Activated naive CD8-positive, alpha-beta T cell treated with anti-CD3 and anti-CD28 coated beads for 36 hours (primary cell): ENCODE measurements around the gene OR8D4. TPM values are rescaled to one million over a fixed set of nuclear protein-coding genes. Genes with fewer than 3 reads are reported as not detected.
"Not testable (repeated sequence)": the region's sequence is repeated elsewhere in the genome, so short reads cannot be mapped to it uniquely, and the experiment has no call there.

Source experiments
- DNase-seq: peaks from one replicate; pipeline ENCODE4 v3.0.0; 2021
- H3K27ac Mint-ChIP-seq: one replicate; pipeline ENCODE4 v1.8.0; 2022; ENCODE audit warnings: mild to moderate bottlenecking, moderate library complexity, mixed read lengths
- H3K27me3 Mint-ChIP-seq: one replicate; pipeline ENCODE4 v1.8.0; 2022; ENCODE audit warnings: mild to moderate bottlenecking, mixed read lengths
- H3K36me3 Mint-ChIP-seq: one replicate; pipeline ENCODE4 v1.8.0; 2021; ENCODE audit warnings: mild to moderate bottlenecking, mixed read lengths
- H3K4me1 Mint-ChIP-seq: one replicate; pipeline ENCODE4 v1.8.0; 2021; ENCODE audit warnings: mixed read lengths
- H3K4me3 Mint-ChIP-seq: one replicate; pipeline ENCODE4 v1.8.0; 2022; ENCODE audit warnings: mild to moderate bottlenecking, moderate library complexity, mixed read lengths
- H3K9me3 Mint-ChIP-seq: one replicate; pipeline ENCODE4 v1.8.0; 2022; ENCODE audit warnings: mixed read lengths
- total RNA-seq, 2 experiments: library from RNA; stranded (reverse); gene quantifications; one replicate each; pipeline ENCODE4 v1.2.3, GENCODE V29; 2021

The OR8D4 gene
- total RNA-seq = not detected

DNA sequence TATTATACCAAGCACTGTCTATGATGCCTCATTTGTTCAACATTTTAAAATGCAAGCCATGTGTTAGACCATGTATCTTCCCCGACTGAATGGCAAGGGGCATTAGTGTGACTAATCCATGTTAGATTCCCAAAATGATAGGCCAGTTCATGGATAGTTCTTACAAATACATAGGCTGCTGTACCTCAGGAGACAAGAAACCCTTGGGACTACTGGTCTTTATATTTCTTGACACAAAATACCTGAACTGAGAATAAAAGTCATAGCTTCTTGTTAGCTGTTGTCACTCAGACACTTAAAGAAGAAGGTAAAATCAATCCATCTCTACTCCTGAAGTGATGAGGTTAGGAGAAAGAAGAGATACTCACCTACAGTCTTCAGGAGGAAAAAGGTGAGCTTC is at the start of gene OR8D4:
OR8D4 (plus strand) TSS at position 301 of the 400 bp plus-strand sequence. CDS start 4,265 bp downstream, outside the sequence.
- H3K36me3 Mint-ChIP-seq = no peaks in the 10 kb centered on the region
- no peaks in the 10 kb centered on the region for H3K9me3 Mint-ChIP-seq

GRCh38 chr11:123852321-123852720 is 49.6 kb upstream of the OR8D4 start:
- peaks cover 10% of the 10 kb centered on the region for H3K9me3 Mint-ChIP-seq
- no peak overlapping the region for H3K27ac Mint-ChIP-seq
- H3K36me3 Mint-ChIP-seq = no peaks in the 10 kb centered on the region
- H3K27me3 Mint-ChIP-seq = peaks cover 22% of the 10 kb centered on the region
- no peak for DNase-seq
- H3K4me1 Mint-ChIP-seq = no peaks in the 10 kb centered on the region
- no peak overlapping the region for H3K4me3 Mint-ChIP-seq

More for the DNA sequence above, at the start of gene OR8D4:
- H3K27me3 Mint-ChIP-seq = no peaks in the 10 kb centered on the region
- no peak within 1 kb of the TSS for H3K27ac Mint-ChIP-seq
- no peak within 1 kb of the TSS for H3K4me3 Mint-ChIP-seq
- H3K4me1 Mint-ChIP-seq = no peaks in the 10 kb centered on the region
- no peak for DNase-seq

- Mint-ChIP-seq H3K36me3 (no peaks in the 10 kb centered on the region), H3K27ac (no peak overlapping the region), H3K27me3 (peaks cover 22% of the 10 kb centered on the region), H3K9me3 (peaks cover 12% of the 10 kb centered on the region), H3K4me3 (no peak overlapping the region), H3K4me1 (no peaks in the 10 kb centered on the region)
- DNase-seq = no peak
Measured at GRCh38 chr11:123853038-123853437, 48.9 kb upstream of the OR8D4 start.

DNA sequence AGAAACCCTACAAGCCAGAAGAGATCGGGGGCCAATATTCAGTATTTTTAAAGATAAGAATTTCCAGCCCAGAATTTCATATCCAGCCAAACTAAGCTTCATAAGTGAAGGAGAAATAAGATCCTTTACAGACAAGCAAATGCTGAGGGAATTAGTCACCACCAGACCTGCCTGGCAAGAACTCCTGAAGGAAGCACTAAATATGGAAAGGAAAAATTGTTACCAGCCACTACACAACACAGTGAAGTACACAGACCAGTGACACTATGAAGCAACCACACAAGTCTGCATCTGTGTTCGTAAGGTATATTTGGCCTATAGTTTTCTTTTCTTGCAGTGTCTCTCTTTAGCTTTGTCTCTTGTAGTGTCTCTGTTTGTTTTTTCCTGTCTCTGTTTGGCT is 45.5 kb upstream of the OR8D4 start:
- no peak for DNase-seq
- no peak overlapping the region for H3K27ac Mint-ChIP-seq

GRCh38 chr11:123859731-123860130 is 42.2 kb upstream of the OR8D4 start:
- H3K9me3 Mint-ChIP-seq = peaks cover 12% of the 10 kb centered on the region
- no peaks in the 10 kb centered on the region for H3K36me3 Mint-ChIP-seq
- no peaks in the 10 kb centered on the region for H3K4me1 Mint-ChIP-seq

More for the DNA sequence above, 45.5 kb upstream of the OR8D4 start:
- Mint-ChIP-seq H3K27me3 (peaks cover 13% of the 10 kb centered on the region), H3K9me3 (peaks cover 12% of the 10 kb centered on the region), H3K4me1 (no peaks in the 10 kb centered on the region), H3K36me3 (no peaks in the 10 kb centered on the region), H3K4me3 (no peak overlapping the region)

GRCh38 chr11:123865293-123865692 is 36.7 kb upstream of the OR8D4 start:
- H3K36me3 Mint-ChIP-seq, H3K27me3 Mint-ChIP-seq, H3K27ac Mint-ChIP-seq, H3K4me1 Mint-ChIP-seq, DNase-seq, H3K9me3 Mint-ChIP-seq, H3K4me3 Mint-ChIP-seq: not testable (repeated sequence)

More at GRCh38 chr11:123859731-123860130, 42.2 kb upstream of the OR8D4 start:
- Mint-ChIP-seq H3K27me3 (peaks cover 4% of the 10 kb centered on the region), H3K4me3 (no peak overlapping the region), H3K27ac (no peak overlapping the region)
- no peak for DNase-seq

- not testable (repeated sequence) for H3K27me3 Mint-ChIP-seq, H3K27ac Mint-ChIP-seq, H3K4me1 Mint-ChIP-seq, H3K36me3 Mint-ChIP-seq, DNase-seq, H3K4me3 Mint-ChIP-seq, H3K9me3 Mint-ChIP-seq
Measured at GRCh38 chr11:123867795-123868194, 34.2 kb upstream of the OR8D4 start.

- no peak overlapping the region for H3K4me3 Mint-ChIP-seq
- H3K36me3 Mint-ChIP-seq = no peaks in the 10 kb centered on the region
- no peaks in the 10 kb centered on the region for H3K27me3 Mint-ChIP-seq
- H3K9me3 Mint-ChIP-seq = peaks cover 3% of the 10 kb centered on the region
- H3K4me1 Mint-ChIP-seq = no peaks in the 10 kb centered on the region
- no peak for DNase-seq
- no peak overlapping the region for H3K27ac Mint-ChIP-seq
Measured at GRCh38 chr11:123880912-123881311, 21.1 kb upstream of the OR8D4 start.

DNA sequence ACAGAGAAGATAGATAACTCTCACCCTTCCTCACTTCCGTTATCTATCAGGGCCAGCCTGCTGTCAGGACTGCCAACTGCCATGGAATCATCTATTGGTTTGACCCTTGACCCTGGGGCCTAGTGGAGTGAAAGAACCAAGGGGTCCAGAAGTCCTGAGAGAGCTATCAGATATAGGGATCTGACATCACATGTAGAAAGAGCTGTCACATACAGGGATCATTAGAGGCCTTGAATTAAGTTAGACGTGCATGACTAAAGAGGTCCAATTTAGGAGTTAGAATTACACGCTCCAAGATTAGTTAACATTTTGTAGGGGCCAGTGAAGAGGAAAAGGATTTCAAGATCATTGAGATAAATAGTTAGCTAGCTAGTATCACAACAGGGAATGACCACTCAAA is 16.4 kb upstream of the OR8D4 start, which contains the start of gene TMEM225:
TMEM225 (minus strand) TSS at position 101 of the 400 bp plus-strand sequence. CDS start 245 bp downstream, outside the sequence.
- Mint-ChIP-seq H3K4me3 (no peak within 1 kb of the TSS), H3K27me3 (no peaks in the 10 kb centered on the region), H3K9me3 (no peaks in the 10 kb centered on the region), H3K27ac (no peak within 1 kb of the TSS), H3K36me3 (no peaks in the 10 kb centered on the region), H3K4me1 (no peaks in the 10 kb centered on the region)
- no peak for DNase-seq

DNA sequence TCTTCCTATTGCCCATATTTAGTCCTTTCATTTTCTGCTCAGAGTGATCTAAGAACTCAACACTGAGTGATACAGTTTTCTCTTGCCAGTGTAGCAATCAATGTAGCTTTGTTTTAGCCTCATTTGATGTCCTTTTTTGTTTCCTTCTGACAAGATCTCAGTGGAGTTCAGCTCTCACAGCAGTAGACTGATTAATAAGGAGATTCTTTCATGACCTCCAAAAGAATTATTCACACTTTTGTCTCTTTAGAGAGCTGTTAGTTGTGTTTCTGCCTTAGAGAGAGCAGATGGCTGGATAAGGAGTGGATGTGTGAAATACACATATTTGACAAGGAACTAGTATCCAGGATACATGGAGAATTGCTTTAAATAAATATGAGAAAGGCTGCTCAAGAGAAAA is 9.9 kb upstream of the OR8D4 start:
- Mint-ChIP-seq H3K36me3 (no peaks in the 10 kb centered on the region), H3K27ac (no peak overlapping the region), H3K4me3 (no peak overlapping the region), H3K4me1 (no peaks in the 10 kb centered on the region), H3K27me3 (peaks cover 9% of the 10 kb centered on the region), H3K9me3 (no peaks in the 10 kb centered on the region)
- DNase-seq = no peak

- no peak overlapping the region for H3K27ac Mint-ChIP-seq
- no peaks in the 10 kb centered on the region for H3K36me3 Mint-ChIP-seq
- H3K9me3 Mint-ChIP-seq = no peaks in the 10 kb centered on the region
- no peaks in the 10 kb centered on the region for H3K27me3 Mint-ChIP-seq
- H3K4me1 Mint-ChIP-seq = no peaks in the 10 kb centered on the region
- H3K4me3 Mint-ChIP-seq = no peak overlapping the region
- DNase-seq = no peak
Measured at GRCh38 chr11:123899792-123900191, 2.2 kb upstream of the OR8D4 start.

DNA sequence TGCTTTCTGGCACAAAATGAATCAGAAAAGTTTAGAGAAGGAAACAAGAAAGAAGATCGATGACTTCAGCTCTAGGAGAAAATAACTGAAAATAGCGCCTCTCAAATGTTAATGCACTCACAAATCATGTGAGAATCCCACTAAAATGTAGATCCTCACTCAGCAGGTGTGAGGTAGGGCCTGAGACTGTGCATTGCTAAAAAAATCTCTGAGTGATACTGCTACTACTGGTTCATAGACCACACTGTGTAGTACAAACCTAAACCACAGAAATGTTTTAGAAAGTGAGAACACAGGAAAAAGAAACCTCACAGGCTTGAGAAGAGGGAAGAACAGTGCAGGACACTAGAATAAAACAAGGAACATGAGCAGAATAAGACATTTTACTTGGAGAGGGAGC is 2.0 kb downstream of the OR8D4 start:
- DNase-seq = no peak
- Mint-ChIP-seq H3K4me1 (no peaks in the 10 kb centered on the region), H3K4me3 (no peak overlapping the region), H3K27ac (no peak overlapping the region), H3K36me3 (no peaks in the 10 kb centered on the region), H3K27me3 (no peaks in the 10 kb centered on the region), H3K9me3 (no peaks in the 10 kb centered on the region)

GRCh38 chr11:123904932-123905331 is 3.0 kb downstream of the OR8D4 start:
- H3K4me3 Mint-ChIP-seq = no peak overlapping the region
- no peak for DNase-seq
- no peaks in the 10 kb centered on the region for H3K27me3 Mint-ChIP-seq
- no peaks in the 10 kb centered on the region for H3K4me1 Mint-ChIP-seq
- H3K36me3 Mint-ChIP-seq = no peaks in the 10 kb centered on the region
- H3K9me3 Mint-ChIP-seq = no peaks in the 10 kb centered on the region
- H3K27ac Mint-ChIP-seq = no peak overlapping the region

GRCh38 chr11:123905826-123906225 is 3.9 kb downstream of the OR8D4 start:
- Mint-ChIP-seq H3K27ac (no peak overlapping the region), H3K27me3 (peaks cover 3% of the 10 kb centered on the region), H3K9me3 (no peaks in the 10 kb centered on the region), H3K36me3 (no peaks in the 10 kb centered on the region), H3K4me3 (no peak overlapping the region), H3K4me1 (no peaks in the 10 kb centered on the region)
- no peak for DNase-seq

GRCh38 chr11:123920943-123921342 is 19.0 kb downstream of the OR8D4 start:
- no peak for DNase-seq
- Mint-ChIP-seq H3K9me3 (no peaks in the 10 kb centered on the region), H3K36me3 (no peaks in the 10 kb centered on the region), H3K27me3 (no peaks in the 10 kb centered on the region), H3K4me3 (no peak overlapping the region), H3K4me1 (no peaks in the 10 kb centered on the region), H3K27ac (no peak overlapping the region)

- no peaks in the 10 kb centered on the region for H3K36me3 Mint-ChIP-seq
- H3K27ac Mint-ChIP-seq = no peak overlapping the region
- no peaks in the 10 kb centered on the region for H3K4me1 Mint-ChIP-seq
- no peak overlapping the region for H3K4me3 Mint-ChIP-seq
- peaks cover 2% of the 10 kb centered on the region for H3K27me3 Mint-ChIP-seq
- H3K9me3 Mint-ChIP-seq = no peaks in the 10 kb centered on the region
- no peak for DNase-seq
Measured at GRCh38 chr11:123924027-123924426, 22.1 kb downstream of the OR8D4 start.

DNA sequence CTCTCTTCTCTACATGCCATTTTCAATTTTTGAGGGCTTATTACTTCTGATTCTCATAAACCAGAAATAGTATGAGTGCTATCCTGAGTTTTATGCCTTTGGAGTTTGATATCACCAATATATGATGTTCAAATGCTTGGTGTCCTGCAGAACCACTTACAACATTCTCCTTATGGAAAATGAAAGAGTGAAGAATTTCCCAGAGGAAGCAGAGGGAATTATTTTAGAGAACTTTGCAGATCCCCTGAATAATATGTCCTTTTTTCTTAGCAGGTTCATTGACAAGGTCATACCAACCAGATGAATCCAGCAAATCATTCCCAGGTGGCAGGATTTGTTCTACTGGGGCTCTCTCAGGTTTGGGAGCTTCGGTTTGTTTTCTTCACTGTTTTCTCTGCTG is 37.4 kb downstream of the OR8D4 start, which contains the start of gene OR4D5:
OR4D5 (plus strand) TSS at position 301 of the 400 bp plus-strand sequence; CDS start at position 301, 0 bp downstream.
- no peak within 1 kb of the TSS for H3K27ac Mint-ChIP-seq
- DNase-seq = no peak
- H3K27me3 Mint-ChIP-seq = peaks cover 4% of the 10 kb centered on the region
- H3K4me1 Mint-ChIP-seq = no peaks in the 10 kb centered on the region
- no peak within 1 kb of the TSS for H3K4me3 Mint-ChIP-seq
- no peaks in the 10 kb centered on the region for H3K36me3 Mint-ChIP-seq
- H3K9me3 Mint-ChIP-seq = no peaks in the 10 kb centered on the region
